ENCODE data around the gene MXD4.

Gene MXD4

GRCh38 chr4:2261853-2262144, at the start of gene MXD4:
Gene MXD4, minus strand, starts transcription at chr4:2262109. Its CDS starts 129 bp downstream, at chr4:2261980.
- DNase-seq (ENCODE audit: low read depth in 2 of 2, low spot score in 1 of 2), result no peak

GRCh38 chr4:2306773-2307410, 45.0 kb upstream of the MXD4 start:
- no peak for DNase-seq (ENCODE audit: low read depth in 2 of 2, low spot score in 1 of 2)

- no peak for DNase-seq (ENCODE audit: low read depth in 2 of 2, low spot score in 1 of 2)
Observed at GRCh38 chr4:2305766-2306501, 44.0 kb upstream of the MXD4 start.

- no peak for DNase-seq (ENCODE audit: low read depth in 2 of 2, low spot score in 1 of 2)
Observed at GRCh38 chr4:2304877-2305561, 43.1 kb upstream of the MXD4 start.

DNA sequence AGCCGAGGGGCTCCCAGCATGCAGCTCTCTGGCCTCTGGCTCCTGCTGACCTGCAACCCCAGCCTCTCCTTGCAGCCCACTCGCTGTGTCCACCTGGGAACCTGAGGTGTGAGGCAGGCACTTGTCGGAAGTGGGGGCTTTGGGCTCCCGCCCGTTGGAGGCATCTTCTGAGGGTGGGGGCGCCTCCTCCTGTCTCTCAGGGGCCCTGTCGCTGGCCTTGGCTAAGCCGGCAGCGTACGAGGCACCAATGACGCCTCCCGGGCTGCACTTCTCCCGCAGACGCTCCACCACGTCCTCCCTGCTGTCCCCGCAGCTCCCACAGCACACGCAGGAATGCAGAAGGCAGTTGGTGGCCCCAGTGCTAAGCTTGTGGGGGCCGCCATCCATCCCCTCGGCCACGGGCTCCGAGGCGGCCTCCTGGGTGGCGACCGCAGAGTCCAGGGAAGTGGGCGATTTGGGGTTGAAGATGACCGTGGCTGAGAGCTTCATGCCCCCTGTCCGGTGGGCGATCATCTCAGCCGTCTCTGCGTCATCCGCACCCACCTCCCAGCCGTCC, 42.5 kb upstream of the MXD4 start:
- no peak for DNase-seq (ENCODE audit: low read depth in 2 of 2, low spot score in 1 of 2)

- DNase-seq (ENCODE audit: low read depth in 2 of 2, low spot score in 1 of 2), result no peak
Observed at GRCh38 chr4:2303686-2304320, 41.9 kb upstream of the MXD4 start.

- no peak for DNase-seq (ENCODE audit: low read depth in 2 of 2, low spot score in 1 of 2)
Observed at GRCh38 chr4:2303121-2303685, 41.3 kb upstream of the MXD4 start.

DNA sequence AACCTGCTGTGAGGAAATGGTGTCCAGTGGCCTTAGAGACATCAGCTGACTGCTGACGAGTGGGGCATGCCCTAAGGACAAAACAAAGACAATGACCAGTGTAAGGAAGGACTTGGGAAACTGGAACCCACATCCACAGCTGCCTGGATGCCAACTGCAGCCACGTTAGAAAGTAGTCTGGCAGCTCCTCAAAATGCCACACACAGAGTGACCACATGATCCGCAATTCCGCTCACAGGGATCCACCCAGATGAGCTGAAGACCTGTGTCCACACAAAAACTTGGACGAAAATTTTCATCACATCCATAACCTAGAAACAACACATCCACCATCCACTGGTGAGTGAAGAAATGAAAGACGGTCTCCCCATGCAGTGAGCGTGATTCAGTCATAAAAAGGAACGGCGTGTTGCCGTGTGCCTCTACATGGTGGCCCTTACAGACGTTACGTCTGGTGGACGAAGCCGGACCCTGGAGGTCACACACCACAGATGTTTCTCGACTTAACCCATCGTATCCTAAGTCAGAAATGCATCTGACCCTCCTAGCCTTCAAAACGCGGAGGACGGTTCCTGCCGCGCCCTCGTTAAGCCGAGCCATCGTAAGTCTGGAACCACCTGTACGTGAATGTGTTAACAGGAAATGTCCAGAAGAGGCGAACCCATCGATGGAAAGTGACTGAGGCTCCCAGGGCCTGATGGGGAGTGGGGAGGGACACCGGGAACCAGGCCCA, 40.6 kb upstream of the MXD4 start:
- no peak for DNase-seq (ENCODE audit: low read depth in 2 of 2, low spot score in 1 of 2)

- DNase-seq (ENCODE audit: low read depth in 2 of 2, low spot score in 1 of 2), result no peak
Observed at GRCh38 chr4:2301806-2302205, 39.9 kb upstream of the MXD4 start.

GRCh38 chr4:2301225-2301642, 39.3 kb upstream of the MXD4 start:
- no peak for DNase-seq (ENCODE audit: low read depth in 2 of 2, low spot score in 1 of 2)

- DNase-seq (ENCODE audit: low read depth in 2 of 2, low spot score in 1 of 2), result no peak
Observed at GRCh38 chr4:2300431-2301224, 38.7 kb upstream of the MXD4 start.

DNA sequence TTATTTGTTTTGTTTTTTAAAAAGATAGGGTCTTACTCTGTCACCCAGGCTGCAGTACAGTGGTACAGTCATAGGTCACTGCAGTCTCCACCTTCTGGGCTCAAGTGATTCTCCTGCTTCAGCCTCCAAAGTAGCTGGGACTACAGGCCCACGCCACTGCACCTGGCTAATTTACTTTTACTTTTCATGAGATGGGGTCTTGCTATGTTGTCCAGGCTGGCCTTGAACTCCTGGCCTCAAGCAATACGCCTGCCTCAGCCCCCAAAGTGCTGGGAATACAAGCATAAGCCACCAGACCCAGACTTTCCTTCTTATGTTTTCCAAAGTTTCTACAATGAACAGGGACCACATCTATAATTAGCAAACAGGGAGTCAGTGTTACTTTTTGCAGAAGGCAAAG, 37.9 kb upstream of the MXD4 start:
- DNase-seq (ENCODE audit: low read depth in 2 of 2, low spot score in 1 of 2), result no peak

DNA sequence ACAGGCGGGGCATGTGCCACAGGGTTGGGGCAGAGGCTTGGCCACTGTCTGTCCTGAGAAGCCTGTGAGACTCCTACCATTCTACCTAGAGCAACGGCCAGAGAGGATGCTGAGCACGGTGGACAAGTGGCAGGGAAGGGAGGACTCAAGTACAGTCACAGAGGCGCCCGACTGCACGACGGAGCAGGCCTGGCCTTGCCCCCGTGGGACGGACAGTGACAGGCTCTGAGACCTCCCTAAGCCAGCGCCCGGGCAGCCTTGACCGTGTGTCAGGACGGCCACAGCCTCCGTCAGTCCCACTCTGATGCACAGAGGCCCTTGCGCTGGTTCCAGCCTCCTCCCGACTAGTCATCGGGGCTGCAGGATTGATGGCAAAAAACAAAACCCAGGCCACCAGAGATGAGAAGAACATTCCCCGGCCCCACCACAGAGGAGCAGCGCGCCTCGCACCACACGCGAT, 36.7 kb upstream of the MXD4 start:
- no peak for DNase-seq (ENCODE audit: low read depth in 2 of 2, low spot score in 1 of 2)

DNA sequence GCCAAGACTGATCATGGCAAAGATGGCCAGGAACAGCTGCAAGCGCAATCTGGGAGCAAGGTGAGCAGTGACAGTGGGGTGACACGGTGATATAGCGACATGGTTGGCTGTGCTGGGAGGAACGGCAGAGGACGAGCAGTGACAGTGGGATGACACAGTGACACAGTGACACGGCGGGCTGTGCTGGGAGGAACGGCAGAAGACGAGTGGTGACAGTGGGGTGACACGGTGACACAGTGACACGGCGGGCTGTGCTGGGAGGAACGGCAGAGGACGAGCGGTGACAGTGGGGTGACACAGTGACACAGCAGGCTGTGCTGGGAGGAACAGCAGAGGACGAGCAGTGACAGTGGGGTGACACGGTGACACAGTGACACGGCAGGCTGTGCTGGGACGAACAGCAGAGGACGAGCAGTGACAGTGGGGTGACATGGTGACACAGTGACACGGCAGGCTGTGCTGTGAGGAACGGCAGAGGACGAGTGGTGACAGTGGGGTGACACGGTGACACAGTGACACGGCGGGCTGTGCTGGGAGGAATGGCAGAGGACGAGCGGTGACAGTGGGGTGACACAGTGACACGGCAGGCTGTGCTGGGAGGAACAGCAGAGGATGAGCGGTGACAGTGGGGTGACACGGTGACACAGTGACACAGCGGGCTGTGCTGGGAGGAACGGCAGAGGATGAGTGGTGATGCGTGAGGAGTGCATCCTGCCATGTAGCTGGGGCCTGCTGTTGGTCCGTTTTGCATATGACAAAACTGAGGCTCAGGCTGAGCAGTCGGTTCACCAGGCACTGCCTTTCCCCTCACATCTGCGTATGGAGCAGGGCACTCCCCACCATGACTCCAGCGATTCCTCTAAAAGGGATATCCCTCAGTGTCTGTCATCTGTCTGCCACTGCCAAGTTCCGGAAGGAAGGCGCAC, 36.0 kb upstream of the MXD4 start:
- no peak for DNase-seq (ENCODE audit: low read depth in 2 of 2, low spot score in 1 of 2)

GRCh38 chr4:2296631-2297601, 35.0 kb upstream of the MXD4 start:
- DNase-seq (ENCODE audit: low read depth in 2 of 2, low spot score in 1 of 2), result no peak

DNA sequence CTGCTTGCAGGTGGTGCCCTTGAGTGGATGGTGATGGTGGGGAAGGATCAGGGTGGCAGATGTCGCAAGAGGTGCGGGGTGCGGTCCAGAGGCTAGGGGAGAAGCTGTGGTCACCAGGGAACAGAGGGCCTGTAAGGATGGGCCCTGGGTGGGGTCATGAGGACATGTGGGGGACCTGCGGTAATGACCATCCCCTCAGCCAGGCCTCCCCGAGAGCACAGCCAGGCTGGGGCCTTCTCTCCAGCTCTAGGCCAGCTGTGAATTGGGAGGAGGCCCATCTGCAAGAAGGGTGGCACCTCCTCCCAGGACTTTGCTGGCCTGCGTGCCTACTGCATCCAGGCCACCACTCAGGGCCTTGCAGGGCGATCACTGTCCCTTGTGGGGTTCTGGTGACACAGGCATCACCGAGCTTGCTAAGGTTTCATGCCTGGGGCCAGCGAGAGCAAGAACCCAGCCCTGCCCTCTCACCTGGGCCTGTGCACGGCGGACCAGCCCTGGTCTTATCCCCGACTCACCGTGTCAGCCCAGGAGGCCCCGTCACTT, 34.1 kb upstream of the MXD4 start:
- DNase-seq (ENCODE audit: low read depth in 2 of 2, low spot score in 1 of 2), result no peak

GRCh38 chr4:2295500-2295899, 33.6 kb upstream of the MXD4 start:
- no peak for DNase-seq (ENCODE audit: low read depth in 2 of 2, low spot score in 1 of 2)

Data from stimulated activated CD8-positive, alpha-beta memory T cell treated with anti-CD3 and anti-CD28 coated beads, Interleukin-4, amount 100 ng/mL, for 4 hours (primary cell).